OCI-LY3 (cell line): Measurements from ENCODE around the gene FBN2.
A peak's percentile ranks its signal among the peaks of the same experiment; 100 is the strongest.

Experiments used
- H2AFZ ChIP-seq: fragments of 200-600, 300-600 bp; shearing (Covaris generic); 2 replicates; pipeline ENCODE4 v1.6.0; 2014; ENCODE audit warnings: antibody characterized with exemption, low read depth, low read length
- H3K27ac ChIP-seq: fragments of 200-600, 300-600 bp; sonication (generic); 2 replicates; pipeline ENCODE4 v1.5.1; 2014; ENCODE audit warnings: mild to moderate bottlenecking, low read length, moderate library complexity, mixed read lengths
- H3K27me3 ChIP-seq: fragments of 200-600, 300-600 bp; sonication (generic); 2 replicates; pipeline ENCODE4 v1.6.1; 2014; ENCODE audit warnings: low read depth, low read length, mixed read lengths
- H3K36me3 ChIP-seq: fragments of 200-600, 300-600 bp; sonication (generic); replicated peaks from 2 replicates; pipeline ENCODE3; 2014; ENCODE audit warnings: low read depth, low read length, mixed read lengths
- H3K4me1 ChIP-seq: fragments of 300-600, 200-600 bp; sonication (generic); 2 replicates; pipeline ENCODE4 v1.6.1; 2014; ENCODE audit warnings: low read length, mixed read lengths
- H3K4me2 ChIP-seq: fragments of 200-600, 300-600 bp; sonication (generic); 2 replicates; pipeline ENCODE4 v1.6.1; 2014; ENCODE audit warnings: low read length, mixed read lengths
- H3K4me3 ChIP-seq: fragments of 300-600, 200-600 bp; sonication (generic); 2 replicates; pipeline ENCODE4 v1.5.1; 2014; ENCODE audit warnings: antibody characterized with exemption, mild to moderate bottlenecking, low read length, moderate library complexity
- H3K79me2 ChIP-seq: fragments of 300-600, 200-600 bp; shearing (Covaris generic); 2 replicates; pipeline ENCODE4 v1.6.1; 2014; ENCODE audit warnings: mild to moderate bottlenecking, low read length, mixed read lengths
- H3K9ac ChIP-seq: fragments of 300-600, 200-600 bp; shearing (Covaris generic); 2 replicates; pipeline ENCODE4 v1.6.0; 2014; ENCODE audit warnings: mild to moderate bottlenecking, low read length, moderate library complexity
- H3K9me3 ChIP-seq: fragments of 200-600, 300-600 bp; shearing (Covaris generic); 2 replicates; pipeline ENCODE4 v1.6.1; 2014; ENCODE audit warnings: low read length, mixed read lengths; ENCODE audit not compliant: insufficient read depth
- H4K20me1 ChIP-seq: fragments of 200-600, 300-600 bp; sonication (generic); 2 replicates; pipeline ENCODE4 v1.6.1; 2016; ENCODE audit warnings: low read length, mixed read lengths; ENCODE audit not compliant: insufficient read depth
- EZH2phosphoT487 ChIP-seq: fragments of 200-600 bp; shearing (Covaris generic); IDR thresholded peaks from 2 replicates; pipeline ENCODE4 v1.6.1; 2018; ENCODE audit warnings: antibody characterized with exemption, mixed run types, low read depth
- TF ChIP-seq, protein P1 (sequence below): fragments of 200-600, 300-600 bp; sonication (generic); IDR thresholded peaks from 2 replicates; pipeline ENCODE4 v1.5.1; 2014; ENCODE audit warnings: antibody characterized with exemption, low read length, low read depth

Gene FBN2

DNA sequence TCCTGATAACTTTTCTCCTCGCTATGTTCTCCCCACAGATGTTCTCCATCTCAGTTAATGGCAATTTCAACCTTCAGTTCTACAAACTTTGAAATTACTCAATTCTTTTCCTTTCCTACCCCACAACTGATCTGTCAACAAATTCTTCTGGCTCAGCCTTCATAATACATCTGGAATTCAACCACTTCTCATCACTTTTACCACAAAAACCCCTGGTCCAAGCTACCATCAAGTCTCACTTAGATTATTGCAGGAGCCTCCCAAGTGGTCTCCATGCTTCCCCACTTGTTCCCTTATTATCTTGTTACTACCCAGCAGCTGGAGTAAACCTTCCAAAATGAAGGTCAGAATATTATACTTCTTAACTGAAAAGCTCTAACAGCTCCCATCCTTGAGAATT lies 110.1 kb downstream of the FBN2 start:
- H3K36me3 ChIP-seq = no peaks in the 10 kb centered on the region
- H3K27me3 ChIP-seq = no peaks in the 10 kb centered on the region
- no peaks in the 10 kb centered on the region for H4K20me1 ChIP-seq
- no peak overlapping the region for H3K4me2 ChIP-seq
- no peak overlapping the region for H2AFZ ChIP-seq
- no peak for TF ChIP-seq EZH2phosphoT487
- TF ChIP-seq, protein P1, sequence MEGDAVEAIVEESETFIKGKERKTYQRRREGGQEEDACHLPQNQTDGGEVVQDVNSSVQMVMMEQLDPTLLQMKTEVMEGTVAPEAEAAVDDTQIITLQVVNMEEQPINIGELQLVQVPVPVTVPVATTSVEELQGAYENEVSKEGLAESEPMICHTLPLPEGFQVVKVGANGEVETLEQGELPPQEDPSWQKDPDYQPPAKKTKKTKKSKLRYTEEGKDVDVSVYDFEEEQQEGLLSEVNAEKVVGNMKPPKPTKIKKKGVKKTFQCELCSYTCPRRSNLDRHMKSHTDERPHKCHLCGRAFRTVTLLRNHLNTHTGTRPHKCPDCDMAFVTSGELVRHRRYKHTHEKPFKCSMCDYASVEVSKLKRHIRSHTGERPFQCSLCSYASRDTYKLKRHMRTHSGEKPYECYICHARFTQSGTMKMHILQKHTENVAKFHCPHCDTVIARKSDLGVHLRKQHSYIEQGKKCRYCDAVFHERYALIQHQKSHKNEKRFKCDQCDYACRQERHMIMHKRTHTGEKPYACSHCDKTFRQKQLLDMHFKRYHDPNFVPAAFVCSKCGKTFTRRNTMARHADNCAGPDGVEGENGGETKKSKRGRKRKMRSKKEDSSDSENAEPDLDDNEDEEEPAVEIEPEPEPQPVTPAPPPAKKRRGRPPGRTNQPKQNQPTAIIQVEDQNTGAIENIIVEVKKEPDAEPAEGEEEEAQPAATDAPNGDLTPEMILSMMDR = no peak
- H3K9me3 ChIP-seq = no peaks in the 10 kb centered on the region
- H3K4me1 ChIP-seq = peaks cover 25% of the 10 kb centered on the region
- H3K27ac ChIP-seq = no peak overlapping the region
- H3K4me3 ChIP-seq = no peak overlapping the region
- no peak overlapping the region for H3K9ac ChIP-seq
- H3K79me2 ChIP-seq = no peaks in the 10 kb centered on the region

DNA sequence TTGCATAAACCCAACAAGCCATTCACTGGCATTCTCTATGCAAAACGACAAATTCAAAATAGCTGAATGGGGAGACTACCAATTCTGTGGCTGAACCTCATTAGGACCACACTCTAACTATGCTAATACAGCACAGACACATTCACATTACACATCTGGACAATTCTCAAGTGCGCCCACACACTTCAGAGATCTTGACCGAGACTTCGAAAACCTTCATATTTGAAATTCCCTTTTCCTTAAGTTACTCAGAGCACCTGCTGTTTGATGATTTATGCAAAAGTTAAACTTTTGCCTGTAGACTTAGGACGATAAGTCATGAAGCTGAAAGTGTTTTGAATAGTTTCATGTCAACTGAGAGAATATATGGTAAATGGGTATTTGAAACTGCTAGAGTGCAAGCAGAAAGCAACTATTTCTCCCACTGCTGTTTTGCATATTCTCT lies 111.9 kb downstream of the FBN2 start:
- Histone ChIP-seq H3K4me3 (peak overlapping the region; percentile 56), H3K4me1 (peaks cover 25% of the 10 kb centered on the region), H3K27me3 (no peaks in the 10 kb centered on the region), H3K36me3 (no peaks in the 10 kb centered on the region), H2AFZ (no peak overlapping the region; the same call in 1 of the 2 replicates), H3K9me3 (no peaks in the 10 kb centered on the region), H4K20me1 (no peaks in the 10 kb centered on the region), H3K79me2 (no peaks in the 10 kb centered on the region), H3K27ac (peak overlapping the region; percentile 52; the same call in 1 of the 2 replicates), H3K4me2 (peak overlapping the region; percentile 69), H3K9ac (no peak overlapping the region)
- TF ChIP-seq, protein P1 = no peak
- TF ChIP-seq EZH2phosphoT487 = no peak

DNA sequence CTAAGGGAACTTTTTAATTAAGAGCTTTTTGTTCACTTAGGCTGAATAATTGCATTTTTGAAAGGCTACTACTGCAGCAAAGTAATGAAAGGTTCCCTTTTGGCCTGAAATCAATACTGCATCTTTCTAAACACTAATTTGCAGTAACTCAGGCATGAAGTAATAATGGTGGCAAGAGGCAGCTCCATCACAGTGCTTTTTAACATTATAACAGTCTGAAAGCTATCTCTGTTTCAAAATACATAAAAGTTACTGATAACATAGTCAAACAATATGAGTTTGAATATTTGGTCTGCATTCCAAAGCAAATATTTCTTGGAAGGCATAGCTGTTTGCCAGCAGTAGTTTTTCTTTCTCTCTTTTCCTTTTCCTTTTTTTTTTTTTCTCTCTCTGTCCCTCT lies 113.4 kb downstream of the FBN2 start:
- Histone ChIP-seq H3K4me3 (no peak overlapping the region), H3K4me2 (no peak overlapping the region), H3K36me3 (no peaks in the 10 kb centered on the region), H3K4me1 (peaks cover 25% of the 10 kb centered on the region), H2AFZ (no peak overlapping the region), H4K20me1 (no peaks in the 10 kb centered on the region), H3K27ac (no peak overlapping the region), H3K9ac (no peak overlapping the region), H3K9me3 (no peaks in the 10 kb centered on the region), H3K79me2 (no peaks in the 10 kb centered on the region), H3K27me3 (no peaks in the 10 kb centered on the region)
- TF ChIP-seq, protein P1 = no peak
- no peak for TF ChIP-seq EZH2phosphoT487

DNA sequence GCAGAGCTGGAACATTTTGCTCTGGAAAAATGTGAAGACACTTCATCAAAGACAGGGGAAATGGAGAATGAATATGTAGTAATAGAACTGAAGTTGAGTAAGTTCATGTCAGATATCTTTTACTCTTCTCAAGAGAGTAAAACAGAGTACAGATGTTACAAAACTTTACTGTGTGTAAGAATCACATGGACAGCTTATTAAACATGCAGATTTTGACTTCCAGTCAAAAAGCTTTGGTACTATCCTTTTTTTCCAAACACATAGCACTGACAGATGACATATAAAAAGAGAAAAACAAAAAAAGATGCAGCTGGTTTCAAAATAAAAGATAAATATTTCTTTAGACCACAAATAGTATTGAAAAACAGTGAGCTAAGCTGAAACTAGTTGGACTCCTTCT lies 115.4 kb downstream of the FBN2 start:
- H3K4me2 ChIP-seq = no peak overlapping the region
- H3K9ac ChIP-seq = no peak overlapping the region
- H3K79me2 ChIP-seq = no peaks in the 10 kb centered on the region
- no peak overlapping the region for H2AFZ ChIP-seq
- no peaks in the 10 kb centered on the region for H3K27me3 ChIP-seq
- no peaks in the 10 kb centered on the region for H4K20me1 ChIP-seq
- H3K36me3 ChIP-seq = peaks cover 3% of the 10 kb centered on the region
- no peaks in the 10 kb centered on the region for H3K9me3 ChIP-seq
- TF ChIP-seq EZH2phosphoT487 = no peak
- TF ChIP-seq, protein P1 = no peak
- peaks cover 23% of the 10 kb centered on the region for H3K4me1 ChIP-seq
- no peak overlapping the region for H3K27ac ChIP-seq
- no peak overlapping the region for H3K4me3 ChIP-seq
